RWPE1 (cell line): Measurements from ENCODE around the gene BTBD19.
"Not testable (repeated sequence)": the region's sequence is repeated elsewhere in the genome, so short reads cannot be mapped to it uniquely, and the experiment has no call there.

Experiments used
- CTCF ChIA-PET: fragments of 350-600 bp; sonication (Branson Sonifier 250); formaldehyde crosslinking; extraction: SDS; loops from one replicate; lab custom pipeline; 2021; lab: Yijun Ruan, JAX
- POLR2A ChIA-PET: fragments of 400-600 bp; formaldehyde crosslinking; extraction: SDS; loops from one replicate; lab custom pipeline; 2020; ENCODE audit warnings: antibody characterized with exemption; ENCODE audit not compliant: low non-redundant PET; lab: Yijun Ruan, JAX
- DNase-seq: peaks from one replicate; pipeline ENCODE4 v3.0.0; 2012; ENCODE audit warnings: low spot score
- H3K27ac ChIP-seq: fragments of 450-650 bp; 2 replicates; pipeline ENCODE4 v1.5.1; 2017
- TF ChIP-seq, protein P1 (sequence below): fragments of 450-650 bp; conservative IDR thresholded peaks from 2 replicates; pipeline ENCODE4 v1.5.1; 2017; ENCODE audit warnings: low read depth, mild to moderate bottlenecking

Gene BTBD19

GRCh38 chr1:44808063-44808937 is at the start of gene BTBD19:
Gene BTBD19 (plus strand): TSS chr1:44808523. CDS start chr1:44808821, 298 bp downstream.
- ChIA-PET CTCF (interaction anchor here (0.5 to 0.7 kb wide), 5 partner anchors 14 to 498 kb away, joined by 3 to 6 read pairs (median 4); no protein-coding TSS in a partner anchor), POLR2A (interaction anchor here (1.0 kb wide), 1 partner anchor 8 kb away, joined by 4 read pairs; the partner anchor contains the start of gene PLK3)
- H3K27ac ChIP-seq: peak within 1 kb of the TSS; percentile 99
- TF ChIP-seq, protein P1, sequence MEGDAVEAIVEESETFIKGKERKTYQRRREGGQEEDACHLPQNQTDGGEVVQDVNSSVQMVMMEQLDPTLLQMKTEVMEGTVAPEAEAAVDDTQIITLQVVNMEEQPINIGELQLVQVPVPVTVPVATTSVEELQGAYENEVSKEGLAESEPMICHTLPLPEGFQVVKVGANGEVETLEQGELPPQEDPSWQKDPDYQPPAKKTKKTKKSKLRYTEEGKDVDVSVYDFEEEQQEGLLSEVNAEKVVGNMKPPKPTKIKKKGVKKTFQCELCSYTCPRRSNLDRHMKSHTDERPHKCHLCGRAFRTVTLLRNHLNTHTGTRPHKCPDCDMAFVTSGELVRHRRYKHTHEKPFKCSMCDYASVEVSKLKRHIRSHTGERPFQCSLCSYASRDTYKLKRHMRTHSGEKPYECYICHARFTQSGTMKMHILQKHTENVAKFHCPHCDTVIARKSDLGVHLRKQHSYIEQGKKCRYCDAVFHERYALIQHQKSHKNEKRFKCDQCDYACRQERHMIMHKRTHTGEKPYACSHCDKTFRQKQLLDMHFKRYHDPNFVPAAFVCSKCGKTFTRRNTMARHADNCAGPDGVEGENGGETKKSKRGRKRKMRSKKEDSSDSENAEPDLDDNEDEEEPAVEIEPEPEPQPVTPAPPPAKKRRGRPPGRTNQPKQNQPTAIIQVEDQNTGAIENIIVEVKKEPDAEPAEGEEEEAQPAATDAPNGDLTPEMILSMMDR: no peak
- no peak for DNase-seq

GRCh38 chr1:44759077-44759476 is 49.2 kb upstream of the BTBD19 start:
- TF ChIP-seq, protein P1: no peak
- POLR2A ChIA-PET: no interaction called here
- no peak for DNase-seq
- CTCF ChIA-PET: interaction anchor here (0.6 to 0.7 kb wide), 2 partner anchors 28 to 1581 kb away, joined by 3 to 4 read pairs; partner anchors contain the start of gene RNU5D-1
- H3K27ac ChIP-seq: no peak overlapping the region

DNA sequence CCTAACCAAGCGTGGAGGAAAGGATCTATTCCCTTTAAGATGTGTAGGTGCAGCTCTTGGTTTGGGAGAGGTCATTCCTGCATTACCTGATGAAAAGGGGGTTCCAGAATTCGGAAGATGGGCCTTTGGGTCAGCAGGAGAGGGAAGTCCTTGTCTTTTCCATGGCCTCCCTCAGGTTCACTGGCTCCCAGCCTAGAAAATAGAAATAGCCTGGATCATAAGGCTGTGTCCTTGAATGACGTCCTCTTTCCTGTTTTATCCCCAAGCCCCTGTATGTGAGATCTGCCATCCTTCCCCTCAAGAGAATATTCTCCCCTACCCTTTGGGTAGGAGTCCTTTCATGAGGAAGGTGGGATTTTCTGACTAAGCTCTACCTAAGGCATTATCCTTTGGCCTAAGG is 47.4 kb upstream of the BTBD19 start:
- H3K27ac ChIP-seq: 0 out of 2 replicates have a peak overlapping the region, but pooled peaks have one; percentile 0
- CTCF ChIA-PET: no interaction called here
- POLR2A ChIA-PET: interaction anchor here (1.2 kb wide), 1 partner anchor 14 kb away, joined by 3 read pairs; no protein-coding TSS in a partner anchor
- no peak for DNase-seq
- TF ChIP-seq, protein P1: no peak

DNA sequence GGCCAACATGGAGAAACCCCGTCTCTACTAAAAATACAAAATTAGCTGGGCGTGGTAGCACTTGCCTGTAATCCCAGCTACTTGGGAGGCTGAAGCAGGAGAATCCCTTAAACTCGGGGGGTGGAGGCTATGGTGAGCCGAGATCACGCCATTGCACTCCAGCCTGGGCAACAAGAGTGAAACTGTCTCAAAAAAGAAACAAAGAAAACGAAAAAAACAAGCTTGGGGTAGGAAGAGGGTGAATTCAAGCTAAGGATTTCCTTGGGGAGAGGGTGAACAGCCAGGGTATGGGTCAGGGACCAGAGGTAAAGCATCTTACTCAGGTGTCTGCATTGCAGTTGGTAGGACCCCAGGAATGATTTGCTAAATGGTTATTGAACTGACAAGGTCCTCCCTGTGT is 41.9 kb upstream of the BTBD19 start:
- not testable (repeated sequence) for DNase-seq
- POLR2A ChIA-PET: interaction anchor here (0.6 kb wide), 1 partner anchor 59 kb away, joined by 3 read pairs; no protein-coding TSS in a partner anchor
- peak overlapping the region; percentile 29 for H3K27ac ChIP-seq
- CTCF ChIA-PET: interaction anchor here (1.0 to 1.1 kb wide), 2 partner anchors 20 to 35 kb away, joined by 3 read pairs; no protein-coding TSS in a partner anchor

DNA sequence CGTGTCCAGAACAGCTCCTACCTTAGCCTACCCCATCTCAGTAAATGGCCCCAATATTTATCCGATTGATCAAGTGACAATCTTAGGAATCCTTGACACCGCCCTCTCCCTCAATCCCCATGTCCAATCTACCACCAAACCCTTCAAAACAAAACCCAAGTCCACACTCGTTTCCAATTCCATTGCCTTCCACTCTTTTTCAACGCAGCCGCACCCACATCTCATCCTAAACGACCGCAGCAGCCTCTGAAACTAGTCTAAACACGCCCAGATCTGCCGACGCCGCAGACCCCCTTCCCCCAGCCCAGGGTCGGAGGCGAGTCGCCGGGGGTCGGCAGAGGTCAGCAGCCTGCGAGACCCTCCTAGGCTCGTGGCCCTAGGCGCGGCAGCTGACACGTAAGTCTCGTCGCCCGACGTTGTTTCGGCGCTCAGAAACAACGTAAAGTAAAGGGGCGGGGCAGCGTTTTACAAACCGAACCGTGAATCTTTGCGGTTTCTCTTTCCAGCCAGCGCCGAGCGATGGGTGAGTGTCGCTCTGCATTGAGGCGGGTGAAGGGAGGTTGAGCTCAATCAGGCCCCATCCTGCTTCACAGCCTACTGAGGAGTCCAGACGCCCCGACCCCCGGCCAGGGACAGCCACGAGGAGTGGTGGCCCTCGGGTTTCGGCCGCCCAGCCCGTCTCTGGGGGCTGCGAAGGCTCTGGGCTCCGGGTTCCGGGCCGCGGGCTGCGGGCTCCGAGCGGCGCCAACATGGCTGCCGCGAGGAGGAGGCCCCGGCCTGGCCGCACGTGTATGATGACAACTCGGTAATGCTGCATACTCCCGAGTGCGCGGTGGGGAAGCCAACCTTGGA is 33.0 kb upstream of the BTBD19 start, which contains the start of gene RPS8:
Gene RPS8 (plus strand): TSS at position 463 of the 852 bp plus-strand sequence. CDS start 57 bp downstream, at position 520.
- peak; percentile 78 for DNase-seq
- peak within 1 kb of the TSS; percentile 89 for H3K27ac ChIP-seq
- CTCF ChIA-PET: no interaction called here
- TF ChIP-seq, protein P1: no peak
- POLR2A ChIA-PET: interaction anchor here (0.5 to 1.6 kb wide), 6 partner anchors 15 to 1562 kb away, joined by 3 to 8 read pairs (median 4); partner anchors contain the start of gene PLK3

- peak overlapping the region; percentile 89 for H3K27ac ChIP-seq
- DNase-seq: no peak
Observed at GRCh38 chr1:44775930-44776729, 32.2 kb upstream of the BTBD19 start.

More at GRCh38 chr1:44775930-44776729, 32.2 kb upstream of the BTBD19 start:
- CTCF ChIA-PET: interaction anchor here (0.7 kb wide), 1 partner anchor 37 kb away, joined by 4 read pairs; no protein-coding TSS in a partner anchor
- POLR2A ChIA-PET: interaction anchor here (0.5 to 1.6 kb wide), 5 partner anchors 18 to 1561 kb away, joined by 3 to 8 read pairs (median 4); partner anchors contain the start of gene PLK3
- TF ChIP-seq, protein P1: no peak
